Smooth muscle cell (in vitro differentiated cells): Measurements from ENCODE around the gene TTC16. TPM values are rescaled to one million over a fixed set of nuclear protein-coding genes. Genes with fewer than 3 reads are reported as not detected.

Source experiments
- DNase-seq: peaks from one replicate; lab custom pipeline; 2025; ENCODE audit not compliant: unreplicated experiment; lab: John Stamatoyannopoulos, UW
- H2AFZ ChIP-seq: fragments of 200-600 bp; sonication (generic); 2 replicates; pipeline ENCODE4 v1.6.0; 2016; ENCODE audit warnings: antibody characterized with exemption, low read depth, mild to moderate bottlenecking
- H3F3A ChIP-seq: fragments of 200-600 bp; sonication (generic); 2 replicates; pipeline ENCODE4 v1.6.0; 2017; ENCODE audit warnings: antibody characterized with exemption, low read depth
- H3K27ac ChIP-seq: fragments of 200-600 bp; sonication (generic); 2 replicates; pipeline ENCODE4 v1.5.1; 2016; ENCODE audit warnings: low read depth, mild to moderate bottlenecking
- H3K27me3 ChIP-seq: fragments of 200-600 bp; sonication (generic); 2 replicates; pipeline ENCODE4 v1.6.1; 2016; ENCODE audit warnings: low read depth, mild to moderate bottlenecking
- H3K36me3 ChIP-seq: fragments of 200-600 bp; sonication (generic); 2 replicates; pipeline ENCODE4 v1.5.1; 2016; ENCODE audit warnings: low read depth
- H3K4me1 ChIP-seq: fragments of 200-600 bp; sonication (generic); 2 replicates; pipeline ENCODE4 v1.5.1; 2016; ENCODE audit warnings: low read depth
- H3K4me2 ChIP-seq: fragments of 200-600 bp; sonication (generic); 2 replicates; pipeline ENCODE4 v1.6.0; 2016; ENCODE audit warnings: mild to moderate bottlenecking
- H3K4me3 ChIP-seq: fragments of 200-600 bp; sonication (generic); 2 replicates; pipeline ENCODE4 v1.5.1; 2016; ENCODE audit warnings: mild to moderate bottlenecking
- H3K79me2 ChIP-seq: fragments of 200-600 bp; sonication (generic); 2 replicates; pipeline ENCODE4 v1.6.0; 2016; ENCODE audit warnings: low read depth, mild to moderate bottlenecking
- H3K9ac ChIP-seq: fragments of 200-600 bp; sonication (generic); 2 replicates; pipeline ENCODE4 v1.6.0; 2016; ENCODE audit warnings: low read depth
- H3K9me3 ChIP-seq: fragments of 200-600 bp; sonication (generic); replicated peaks from 2 replicates; pipeline ENCODE4 v1.5.1; 2016; ENCODE audit warnings: low read depth
- H4K20me1 ChIP-seq: fragments of 200-600 bp; sonication (generic); 2 replicates; pipeline ENCODE4 v1.6.0; 2016; ENCODE audit warnings: low read depth
- WGBS: methylation state at CpG from one replicate; pipeline ENCODE4 v1.1.7; 2016; ENCODE audit warnings: low lambda C conversion rate; 5-methylcytosine and 5-hydroxymethylcytosine counted together
- polyA plus RNA-seq: library from polyadenylated mRNA; unstranded; fragments of >200 nt; fragmentation: Nextera tagmentation; extraction: Ambion mirVana; gene quantifications from 2 replicates; pipeline ENCODE4 v1.2.1, GENCODE V29; 2016
- total RNA-seq: library from RNA; depleted of rRNA; stranded (reverse); fragments of >200 nt; gene quantifications from 2 replicates; pipeline ENCODE4 v1.2.3, GENCODE V29; 2014
- TF ChIP-seq, protein P1 (sequence below): fragments of 200-600 bp; sonication (generic); IDR thresholded peaks from 2 replicates; pipeline ENCODE4 v1.5.1; 2017; ENCODE audit warnings: borderline replicate concordance, mild to moderate bottlenecking, antibody characterized with exemption; ENCODE audit not compliant: insufficient read depth, poor library complexity, severe bottlenecking

Gene TTC16
- total and polyA plus RNA-seq, 2 experiments from 2014 or later: 0.22 TPM; not detected in 1

DNA sequence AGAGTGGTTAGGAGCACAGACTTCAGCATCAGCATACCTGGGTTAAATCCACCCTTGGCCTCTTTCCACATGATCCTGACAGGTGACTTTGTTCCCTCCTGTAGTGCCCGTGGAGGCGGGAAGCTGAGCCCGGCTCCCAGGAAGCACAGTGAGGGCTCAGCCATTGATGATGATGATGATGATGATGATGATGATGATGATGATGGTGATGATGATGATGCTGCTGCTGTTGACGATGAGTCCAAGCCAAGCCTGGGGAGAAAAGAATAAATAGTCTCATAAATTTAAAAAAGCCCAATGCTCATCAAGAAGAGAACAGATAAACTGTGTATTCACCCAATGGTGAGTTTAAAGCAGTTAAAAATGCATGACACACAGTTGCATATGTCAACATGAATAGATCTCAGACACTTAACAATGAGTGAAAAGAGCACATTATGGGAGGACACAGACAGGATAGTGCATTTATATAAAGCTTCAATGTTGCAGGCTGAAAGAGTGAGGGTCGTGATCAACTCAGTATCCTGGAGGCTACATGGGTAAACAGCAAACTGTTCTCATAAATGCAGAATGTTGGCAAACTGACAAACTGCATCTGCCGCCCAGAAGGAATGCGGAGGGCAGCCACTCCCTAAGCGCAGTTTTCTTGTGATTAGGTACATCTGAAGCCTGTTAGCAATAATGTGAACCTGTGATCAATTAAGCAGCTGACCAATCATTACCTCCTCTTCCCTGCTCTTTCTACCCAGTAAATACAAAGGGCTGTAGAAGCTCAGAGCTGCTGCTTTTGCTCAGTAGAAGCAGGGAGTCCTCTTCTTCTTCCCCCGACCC lies 20.8 kb upstream of the TTC16 start:
- H3K4me1 ChIP-seq: no peaks in the 10 kb centered on the region
- no peaks in the 10 kb centered on the region for H4K20me1 ChIP-seq
- no peak overlapping the region for H3K4me2 ChIP-seq
- no peak for DNase-seq
- peaks cover 6% of the 10 kb centered on the region for H3F3A ChIP-seq
- H3K4me3 ChIP-seq: no peak overlapping the region
- H3K9ac ChIP-seq: no peak overlapping the region
- no peak overlapping the region for H3K27ac ChIP-seq
- H3K36me3 ChIP-seq: no peaks in the 10 kb centered on the region
- H2AFZ ChIP-seq: no peak overlapping the region
- H3K27me3 ChIP-seq: no peaks in the 10 kb centered on the region
- no peaks in the 10 kb centered on the region for H3K79me2 ChIP-seq
- TF ChIP-seq, protein P1, sequence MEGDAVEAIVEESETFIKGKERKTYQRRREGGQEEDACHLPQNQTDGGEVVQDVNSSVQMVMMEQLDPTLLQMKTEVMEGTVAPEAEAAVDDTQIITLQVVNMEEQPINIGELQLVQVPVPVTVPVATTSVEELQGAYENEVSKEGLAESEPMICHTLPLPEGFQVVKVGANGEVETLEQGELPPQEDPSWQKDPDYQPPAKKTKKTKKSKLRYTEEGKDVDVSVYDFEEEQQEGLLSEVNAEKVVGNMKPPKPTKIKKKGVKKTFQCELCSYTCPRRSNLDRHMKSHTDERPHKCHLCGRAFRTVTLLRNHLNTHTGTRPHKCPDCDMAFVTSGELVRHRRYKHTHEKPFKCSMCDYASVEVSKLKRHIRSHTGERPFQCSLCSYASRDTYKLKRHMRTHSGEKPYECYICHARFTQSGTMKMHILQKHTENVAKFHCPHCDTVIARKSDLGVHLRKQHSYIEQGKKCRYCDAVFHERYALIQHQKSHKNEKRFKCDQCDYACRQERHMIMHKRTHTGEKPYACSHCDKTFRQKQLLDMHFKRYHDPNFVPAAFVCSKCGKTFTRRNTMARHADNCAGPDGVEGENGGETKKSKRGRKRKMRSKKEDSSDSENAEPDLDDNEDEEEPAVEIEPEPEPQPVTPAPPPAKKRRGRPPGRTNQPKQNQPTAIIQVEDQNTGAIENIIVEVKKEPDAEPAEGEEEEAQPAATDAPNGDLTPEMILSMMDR: no peak
- WGBS: 90% methylated on average over 9 of the region's 9 CpGs
- no peaks in the 10 kb centered on the region for H3K9me3 ChIP-seq

DNA sequence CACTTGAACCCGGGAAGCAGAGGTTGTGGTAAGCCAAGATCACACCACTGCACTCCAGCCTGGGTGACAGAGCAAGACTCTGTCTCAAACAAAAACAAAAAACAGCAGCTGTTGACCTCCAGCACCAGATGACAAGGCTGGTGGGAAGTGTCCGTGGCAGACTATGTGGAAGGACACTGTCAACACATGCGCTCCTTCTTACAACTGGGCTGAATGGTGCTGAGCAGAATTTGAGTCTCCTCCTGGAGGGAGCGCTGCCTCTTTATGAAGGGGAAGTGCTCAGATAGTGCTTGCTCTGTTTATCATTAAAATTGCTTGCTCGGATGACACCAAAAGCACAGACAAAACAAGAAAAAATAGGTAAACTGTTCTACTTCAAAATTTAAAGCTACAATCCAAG lies 18.3 kb upstream of the TTC16 start:
- TF ChIP-seq, protein P1: no peak
- Histone ChIP-seq H3K4me1 (no peaks in the 10 kb centered on the region), H3K36me3 (no peaks in the 10 kb centered on the region), H3K79me2 (no peaks in the 10 kb centered on the region), H3K4me2 (no peak overlapping the region), H3K4me3 (no peak overlapping the region), H3K9ac (no peak overlapping the region), H3K27me3 (no peaks in the 10 kb centered on the region), H2AFZ (no peak overlapping the region), H3K9me3 (no peaks in the 10 kb centered on the region), H4K20me1 (no peaks in the 10 kb centered on the region), H3K27ac (no peak overlapping the region), H3F3A (peaks cover 6% of the 10 kb centered on the region)
- DNase-seq: no peak
- 78% methylated on average over 5 of the region's 5 CpGs for WGBS

DNA sequence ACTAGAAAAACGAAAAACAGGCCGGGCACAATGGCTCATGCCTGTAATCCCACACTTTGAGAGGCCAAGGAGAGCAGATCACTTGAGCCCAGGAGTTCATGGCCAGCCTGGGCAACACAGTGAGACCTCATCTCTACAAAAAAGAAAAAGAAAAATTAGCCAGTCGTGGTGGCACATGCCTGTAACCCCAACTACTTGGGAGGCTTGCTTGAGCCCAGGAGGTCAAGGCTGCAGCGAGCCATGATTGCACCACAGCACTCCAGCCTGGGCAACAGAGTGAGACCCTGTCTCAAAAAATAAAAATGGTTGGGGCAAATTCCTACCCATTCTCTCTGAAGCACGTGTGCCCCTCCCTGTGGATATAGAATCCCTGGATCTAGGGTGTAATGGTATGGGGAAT lies 17.5 kb upstream of the TTC16 start:
- Histone ChIP-seq H3K4me1 (no peaks in the 10 kb centered on the region), H3K27me3 (no peaks in the 10 kb centered on the region), H3K9me3 (no peaks in the 10 kb centered on the region), H3K27ac (no peak overlapping the region), H2AFZ (no peak overlapping the region), H4K20me1 (no peaks in the 10 kb centered on the region), H3K4me3 (no peak overlapping the region), H3K9ac (no peak overlapping the region), H3F3A (peaks cover 6% of the 10 kb centered on the region), H3K79me2 (no peaks in the 10 kb centered on the region), H3K36me3 (no peaks in the 10 kb centered on the region), H3K4me2 (no peak overlapping the region)
- no peak for DNase-seq
- TF ChIP-seq, protein P1: no peak
- WGBS: 92% methylated on average over 5 of the region's 5 CpGs
